22Rv1 (cell line): ENCODE results near the gene PDE9A.

ENCODE experiments used
- ZFX ChIP-seq: fragments of 450-650 bp; IDR thresholded peaks from 2 replicates; pipeline ENCODE4 v1.6.1; 2017; ENCODE audit warnings: antibody characterized with exemption, borderline replicate concordance
- TF ChIP-seq, protein P1 (sequence below): fragments of 450-650 bp; IDR thresholded peaks from 2 replicates; pipeline ENCODE4 v1.5.1; 2017; ENCODE audit warnings: mild to moderate bottlenecking

GRCh38 chr21:42781971-42782722 lies 128.7 kb downstream of the PDE9A start:
- TF ChIP-seq, protein P1, sequence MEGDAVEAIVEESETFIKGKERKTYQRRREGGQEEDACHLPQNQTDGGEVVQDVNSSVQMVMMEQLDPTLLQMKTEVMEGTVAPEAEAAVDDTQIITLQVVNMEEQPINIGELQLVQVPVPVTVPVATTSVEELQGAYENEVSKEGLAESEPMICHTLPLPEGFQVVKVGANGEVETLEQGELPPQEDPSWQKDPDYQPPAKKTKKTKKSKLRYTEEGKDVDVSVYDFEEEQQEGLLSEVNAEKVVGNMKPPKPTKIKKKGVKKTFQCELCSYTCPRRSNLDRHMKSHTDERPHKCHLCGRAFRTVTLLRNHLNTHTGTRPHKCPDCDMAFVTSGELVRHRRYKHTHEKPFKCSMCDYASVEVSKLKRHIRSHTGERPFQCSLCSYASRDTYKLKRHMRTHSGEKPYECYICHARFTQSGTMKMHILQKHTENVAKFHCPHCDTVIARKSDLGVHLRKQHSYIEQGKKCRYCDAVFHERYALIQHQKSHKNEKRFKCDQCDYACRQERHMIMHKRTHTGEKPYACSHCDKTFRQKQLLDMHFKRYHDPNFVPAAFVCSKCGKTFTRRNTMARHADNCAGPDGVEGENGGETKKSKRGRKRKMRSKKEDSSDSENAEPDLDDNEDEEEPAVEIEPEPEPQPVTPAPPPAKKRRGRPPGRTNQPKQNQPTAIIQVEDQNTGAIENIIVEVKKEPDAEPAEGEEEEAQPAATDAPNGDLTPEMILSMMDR, result no peak
- TF ChIP-seq ZFX, result no peak
